Progenitor cell of endocrine pancreas (in vitro differentiated cells): ENCODE measurements around the gene SNX15. TPM values are rescaled to one million over a fixed set of nuclear protein-coding genes. Genes with fewer than 3 reads are reported as not detected.

Source experiments
- DNase-seq: peaks from one replicate; pipeline ENCODE4 v3.0.0; 2021; ENCODE audit warnings: low spot score; ENCODE audit not compliant: unreplicated experiment
- H3K27ac Mint-ChIP-seq: 2 replicates; pipeline ENCODE4 v1.8.0; 2021; ENCODE audit warnings: mild to moderate bottlenecking, moderate library complexity, mixed read lengths
- H3K27me3 Mint-ChIP-seq: 2 replicates; pipeline ENCODE4 v1.8.0; 2021; ENCODE audit warnings: mixed read lengths
- H3K36me3 Mint-ChIP-seq: 2 replicates; pipeline ENCODE4 v1.8.0; 2022; ENCODE audit warnings: mixed read lengths; ENCODE audit not compliant: insufficient read depth
- H3K4me1 Mint-ChIP-seq: 2 replicates; pipeline ENCODE4 v1.8.0; 2021; ENCODE audit warnings: low read depth, mixed read lengths
- H3K4me3 Mint-ChIP-seq: 2 replicates; pipeline ENCODE4 v1.8.0; 2021; ENCODE audit warnings: low read depth, mild to moderate bottlenecking, moderate library complexity, mixed read lengths
- H3K9me3 Mint-ChIP-seq: 2 replicates; pipeline ENCODE4 v1.8.0; 2021; ENCODE audit warnings: low read depth, mixed read lengths
- total RNA-seq: library from RNA; stranded (reverse); gene quantifications from 2 replicates; pipeline ENCODE4 v1.2.1, GENCODE V29; 2021
- TF ChIP-seq, protein P1 (sequence below): fragments of 200-600 bp; sonication (generic); IDR thresholded peaks from one replicate; pipeline ENCODE4 v1.5.0; 2021; ENCODE audit warnings: antibody characterized with exemption, mild to moderate bottlenecking; ENCODE audit not compliant: unreplicated experiment

SNX15 gene
- total RNA-seq, 1 donor from 2014 or later: 34.5 TPM

DNA sequence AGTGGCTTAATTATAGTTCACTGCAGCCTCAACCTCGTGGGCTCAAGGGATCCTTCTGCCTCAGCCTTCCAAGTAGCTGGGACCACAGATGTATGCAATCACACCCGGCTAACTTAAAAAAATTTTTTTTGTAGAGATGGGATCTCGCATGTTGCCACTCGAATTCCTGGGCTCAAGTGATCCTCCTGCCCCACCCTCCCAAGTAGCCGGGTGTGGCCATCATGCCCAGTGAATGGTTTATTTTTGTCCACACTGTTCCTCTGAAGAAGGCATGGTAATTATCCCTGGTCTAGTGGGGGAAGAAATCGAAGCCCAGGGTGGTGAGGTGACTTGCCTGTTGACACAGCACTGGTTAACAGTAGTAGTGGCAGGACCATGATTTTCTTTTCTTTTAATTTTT, 15.7 kb downstream of the SNX15 start:
- no peaks in the 10 kb centered on the region for H3K27me3 Mint-ChIP-seq
- no peak for DNase-seq
- H3K4me1 Mint-ChIP-seq: peaks cover 1% of the 10 kb centered on the region
- H3K27ac Mint-ChIP-seq: no peak overlapping the region
- peak overlapping the region; percentile 85 for H3K4me3 Mint-ChIP-seq
- peaks cover 10% of the 10 kb centered on the region for H3K36me3 Mint-ChIP-seq
- TF ChIP-seq, protein P1, sequence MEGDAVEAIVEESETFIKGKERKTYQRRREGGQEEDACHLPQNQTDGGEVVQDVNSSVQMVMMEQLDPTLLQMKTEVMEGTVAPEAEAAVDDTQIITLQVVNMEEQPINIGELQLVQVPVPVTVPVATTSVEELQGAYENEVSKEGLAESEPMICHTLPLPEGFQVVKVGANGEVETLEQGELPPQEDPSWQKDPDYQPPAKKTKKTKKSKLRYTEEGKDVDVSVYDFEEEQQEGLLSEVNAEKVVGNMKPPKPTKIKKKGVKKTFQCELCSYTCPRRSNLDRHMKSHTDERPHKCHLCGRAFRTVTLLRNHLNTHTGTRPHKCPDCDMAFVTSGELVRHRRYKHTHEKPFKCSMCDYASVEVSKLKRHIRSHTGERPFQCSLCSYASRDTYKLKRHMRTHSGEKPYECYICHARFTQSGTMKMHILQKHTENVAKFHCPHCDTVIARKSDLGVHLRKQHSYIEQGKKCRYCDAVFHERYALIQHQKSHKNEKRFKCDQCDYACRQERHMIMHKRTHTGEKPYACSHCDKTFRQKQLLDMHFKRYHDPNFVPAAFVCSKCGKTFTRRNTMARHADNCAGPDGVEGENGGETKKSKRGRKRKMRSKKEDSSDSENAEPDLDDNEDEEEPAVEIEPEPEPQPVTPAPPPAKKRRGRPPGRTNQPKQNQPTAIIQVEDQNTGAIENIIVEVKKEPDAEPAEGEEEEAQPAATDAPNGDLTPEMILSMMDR: no peak
- H3K9me3 Mint-ChIP-seq: no peaks in the 10 kb centered on the region

DNA sequence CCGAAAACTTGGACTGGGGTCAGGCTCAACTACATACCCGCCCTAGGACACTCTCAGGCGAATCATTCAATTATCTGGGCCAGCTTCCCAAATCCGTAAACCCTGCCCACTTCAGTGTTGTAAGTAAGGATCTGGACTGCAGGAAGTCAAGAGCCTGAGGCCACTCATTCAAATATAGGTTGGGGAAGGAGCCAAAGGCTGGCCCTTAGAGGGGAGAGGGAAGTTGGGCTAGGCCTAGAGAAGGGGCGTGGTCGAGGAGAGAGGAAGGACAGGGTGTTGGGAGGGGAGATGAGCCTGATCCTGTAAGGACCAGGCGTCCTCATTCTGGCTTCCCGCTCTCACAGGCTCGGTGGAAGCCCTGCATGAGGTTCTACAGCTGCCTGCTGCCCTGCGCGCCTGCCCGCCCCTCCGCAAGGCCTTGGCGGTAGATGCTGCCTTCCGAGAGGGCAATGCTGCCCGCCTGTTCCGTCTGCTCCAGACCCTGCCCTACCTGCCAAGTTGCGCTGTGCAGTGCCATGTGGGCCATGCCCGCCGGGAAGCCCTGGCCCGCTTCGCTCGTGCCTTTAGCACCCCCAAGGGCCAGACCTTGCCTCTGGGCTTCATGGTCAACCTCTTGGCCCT, 16.8 kb downstream of the SNX15 start:
- DNase-seq: no peak
- peak overlapping the region; percentile 80 for H3K27ac Mint-ChIP-seq
- TF ChIP-seq, protein P1: no peak
- no peaks in the 10 kb centered on the region for H3K27me3 Mint-ChIP-seq
- H3K4me1 Mint-ChIP-seq: peaks cover 1% of the 10 kb centered on the region
- no peak overlapping the region for H3K4me3 Mint-ChIP-seq
- H3K36me3 Mint-ChIP-seq: peaks cover 8% of the 10 kb centered on the region
- H3K9me3 Mint-ChIP-seq: no peaks in the 10 kb centered on the region

DNA sequence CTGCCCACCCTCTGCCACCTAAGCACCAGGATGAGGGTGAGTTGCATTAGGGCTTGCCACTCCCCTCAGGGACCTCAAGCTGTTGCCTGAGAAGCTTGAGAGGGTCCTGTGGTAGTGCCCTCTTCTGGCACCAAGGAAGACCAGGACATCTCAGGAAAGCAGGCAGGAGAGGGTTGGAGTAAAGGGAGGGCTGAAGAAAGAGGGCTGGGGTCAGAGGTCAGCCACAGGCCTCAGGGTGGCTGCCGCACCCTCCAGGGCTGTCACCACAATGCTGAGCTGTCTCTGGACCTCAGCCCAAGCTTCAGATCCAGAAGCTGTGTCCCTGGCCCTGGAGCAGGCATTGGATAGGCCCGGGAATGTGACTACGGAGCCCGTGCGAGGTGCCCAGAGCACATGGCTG, 17.8 kb downstream of the SNX15 start:
- peaks cover 8% of the 10 kb centered on the region for H3K36me3 Mint-ChIP-seq
- TF ChIP-seq, protein P1: no peak
- no peak overlapping the region for H3K27ac Mint-ChIP-seq

DNA sequence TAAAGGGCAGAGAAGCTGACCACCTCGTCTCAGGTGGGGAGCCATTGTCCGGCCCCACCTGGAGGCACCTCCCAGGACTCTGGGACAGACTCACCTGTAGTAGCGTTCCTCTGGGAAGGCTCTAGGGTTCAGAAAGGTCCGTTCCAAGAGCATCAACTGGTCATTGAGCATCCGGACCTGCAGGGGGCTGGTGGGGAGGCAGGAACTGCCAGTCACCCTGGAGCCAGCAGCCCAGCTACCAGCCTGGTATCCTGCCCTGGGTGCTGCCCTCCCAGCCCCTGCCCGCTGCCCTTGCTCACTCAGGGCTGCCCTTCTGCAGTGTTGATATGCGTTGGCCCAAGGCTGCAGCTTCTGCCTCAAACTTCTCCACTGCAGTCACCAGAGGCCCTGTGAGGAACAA, 18.5 kb downstream of the SNX15 start:
- Mint-ChIP-seq H3K4me3 (no peak overlapping the region), H3K27me3 (no peaks in the 10 kb centered on the region), H3K9me3 (no peaks in the 10 kb centered on the region), H3K27ac (no peak overlapping the region), H3K4me1 (no peaks in the 10 kb centered on the region), H3K36me3 (peaks cover 8% of the 10 kb centered on the region)
- no peak for DNase-seq
- TF ChIP-seq, protein P1: no peak

More for the DNA sequence above, 17.8 kb downstream of the SNX15 start:
- H3K4me3 Mint-ChIP-seq: no peak overlapping the region
- H3K9me3 Mint-ChIP-seq: no peaks in the 10 kb centered on the region
- H3K4me1 Mint-ChIP-seq: peaks cover 1% of the 10 kb centered on the region
- H3K27me3 Mint-ChIP-seq: no peaks in the 10 kb centered on the region
- no peak for DNase-seq

DNA sequence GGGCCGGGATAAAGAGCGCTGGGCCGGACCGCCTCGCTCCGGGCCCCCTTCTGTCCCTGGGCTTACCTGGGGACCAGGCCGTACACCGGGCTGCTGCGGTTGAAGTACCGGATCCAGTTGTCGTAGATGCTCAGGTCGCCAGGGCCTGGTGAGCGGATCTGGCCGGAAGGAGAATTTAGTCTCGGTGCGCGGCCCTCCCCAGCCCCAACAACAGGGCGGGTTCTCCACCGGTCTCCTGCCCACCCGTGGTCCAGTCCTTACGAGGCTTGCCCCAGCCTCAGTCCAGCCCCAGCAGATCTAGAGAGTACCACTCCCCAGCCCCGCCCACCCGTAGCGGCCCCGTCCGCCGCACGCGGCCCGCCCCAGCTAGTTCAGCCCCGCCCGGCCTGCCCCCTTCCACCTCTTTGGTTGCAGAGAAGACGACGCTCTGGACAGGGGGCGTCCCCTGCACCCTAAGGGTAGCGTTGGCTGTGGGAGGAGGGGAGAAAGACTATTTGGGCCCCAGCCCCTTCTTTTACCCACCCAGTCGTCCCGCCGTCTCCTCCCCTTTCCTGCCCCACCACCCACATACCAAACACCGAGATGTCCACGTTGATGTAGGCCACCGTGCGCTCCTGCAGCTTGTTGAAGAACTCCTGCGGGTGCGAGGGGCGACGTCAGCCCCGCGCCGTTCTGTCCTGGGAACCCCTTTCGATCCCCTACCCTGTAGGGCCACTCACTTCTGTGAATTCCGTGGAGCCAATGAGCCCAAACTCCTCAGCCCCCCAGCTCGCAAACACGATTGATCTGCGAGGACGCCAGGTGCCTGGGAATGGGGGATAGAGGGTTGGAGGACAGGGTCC, 20.6 kb downstream of the SNX15 start:
- no peak for DNase-seq
- Mint-ChIP-seq H3K9me3 (no peaks in the 10 kb centered on the region), H3K36me3 (peaks cover 8% of the 10 kb centered on the region), H3K4me1 (no peaks in the 10 kb centered on the region), H3K4me3 (no peak overlapping the region), H3K27ac (no peak overlapping the region), H3K27me3 (no peaks in the 10 kb centered on the region)
- TF ChIP-seq, protein P1: no peak
